Measurements from ENCODE around the gene PSMC4.
"Not testable (repeated sequence)": the region's sequence is repeated elsewhere in the genome, so short reads cannot be mapped to it uniquely, and the experiment has no call there.

PSMC4 gene

DNA sequence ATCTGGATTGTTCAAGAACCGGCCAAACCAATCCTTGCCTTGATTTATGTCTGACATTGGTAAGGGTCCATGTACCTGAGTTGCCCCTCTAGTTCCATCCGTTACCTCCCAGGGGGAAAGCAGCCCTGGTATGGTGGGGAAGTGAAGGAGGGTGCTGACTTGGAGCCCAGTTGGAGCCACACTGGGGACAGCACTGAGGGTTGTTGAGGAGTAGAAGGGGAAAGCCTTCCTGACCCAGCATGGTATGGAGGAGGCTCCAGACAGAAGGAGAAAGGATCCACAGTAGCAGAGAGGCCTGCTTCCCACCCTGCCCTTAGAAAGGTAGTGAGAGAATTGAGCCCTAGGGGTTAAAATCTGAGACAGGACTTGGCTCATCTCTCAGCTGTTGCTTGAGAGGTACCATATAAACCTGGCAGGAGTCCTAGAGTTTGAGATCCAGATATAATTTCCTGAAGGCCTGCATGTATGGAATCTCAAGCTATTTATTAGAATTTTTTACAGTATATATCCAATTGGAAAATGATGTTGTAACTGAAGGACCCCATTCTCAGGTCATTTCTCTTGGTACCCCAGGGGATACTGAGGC lies 19.8 kb upstream of the PSMC4 start:
- H3K36me3 ChIP-seq (ENCODE audit: control insufficient read depth, insufficient read depth, low read length): no peaks in the 10 kb centered on the region
- H3K9me3 ChIP-seq (ENCODE audit: control insufficient read depth, insufficient read depth, low read length): no peaks in the 10 kb centered on the region
- H3K4me1 ChIP-seq (ENCODE audit: control insufficient read depth, insufficient read depth, low read length): no peaks in the 10 kb centered on the region
- H3K9ac ChIP-seq (ENCODE audit: low read depth, low read length): no peak overlapping the region
- H3K27me3 ChIP-seq (ENCODE audit: control insufficient read depth, insufficient read depth, low read length): no peaks in the 10 kb centered on the region
- H3K4me3 ChIP-seq (ENCODE audit: low read depth, low read length): no peak overlapping the region

DNA sequence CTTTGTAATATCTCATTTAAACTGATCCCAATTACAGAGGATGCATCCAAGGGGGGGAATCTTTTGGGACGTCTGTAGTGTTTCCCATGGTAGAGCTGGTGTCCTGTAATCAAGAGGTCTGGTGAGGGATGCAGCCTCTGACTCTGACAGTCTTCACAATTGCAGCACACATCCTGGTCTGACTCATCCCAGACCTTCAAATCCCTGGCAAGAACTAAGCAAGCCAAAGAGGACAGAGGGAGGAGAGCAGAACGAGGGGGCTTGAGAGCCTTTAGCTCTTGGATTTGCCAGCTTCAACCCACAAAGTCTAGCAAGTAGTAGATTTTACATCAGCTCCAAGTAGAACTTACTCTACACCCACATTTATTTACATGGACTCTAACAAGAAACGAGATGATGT lies 19.3 kb upstream of the PSMC4 start:
- H3K9ac ChIP-seq (ENCODE audit: low read depth, low read length): no peak overlapping the region
- H3K36me3 ChIP-seq (ENCODE audit: control insufficient read depth, insufficient read depth, low read length): no peaks in the 10 kb centered on the region
- H3K27me3 ChIP-seq (ENCODE audit: control insufficient read depth, insufficient read depth, low read length): no peaks in the 10 kb centered on the region
- H3K4me1 ChIP-seq (ENCODE audit: control insufficient read depth, insufficient read depth, low read length): no peaks in the 10 kb centered on the region
- no peaks in the 10 kb centered on the region for H3K9me3 ChIP-seq (ENCODE audit: control insufficient read depth, insufficient read depth, low read length)
- no peak overlapping the region for H3K4me3 ChIP-seq (ENCODE audit: low read depth, low read length)

DNA sequence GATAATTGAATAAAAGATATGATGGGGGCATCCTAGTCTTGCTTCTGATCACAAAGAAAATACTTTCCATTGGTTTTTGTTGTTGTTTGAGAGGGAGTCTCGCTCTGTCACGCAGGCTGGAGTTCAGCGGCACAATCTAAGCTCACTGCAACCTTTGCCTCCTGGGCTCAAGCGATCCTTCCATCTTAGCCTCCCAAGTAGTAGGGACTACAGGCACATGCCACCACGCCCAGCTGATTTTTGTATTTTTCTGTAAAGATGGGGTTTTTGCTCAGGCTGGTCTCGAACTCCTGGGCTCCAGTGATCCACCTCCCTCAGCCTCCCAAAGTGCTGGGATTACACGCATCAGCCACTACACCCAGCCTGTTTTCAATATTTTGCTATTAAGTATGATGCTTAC lies 17.1 kb upstream of the PSMC4 start:
- H3K9ac ChIP-seq (ENCODE audit: low read depth, low read length): no peak overlapping the region

DNA sequence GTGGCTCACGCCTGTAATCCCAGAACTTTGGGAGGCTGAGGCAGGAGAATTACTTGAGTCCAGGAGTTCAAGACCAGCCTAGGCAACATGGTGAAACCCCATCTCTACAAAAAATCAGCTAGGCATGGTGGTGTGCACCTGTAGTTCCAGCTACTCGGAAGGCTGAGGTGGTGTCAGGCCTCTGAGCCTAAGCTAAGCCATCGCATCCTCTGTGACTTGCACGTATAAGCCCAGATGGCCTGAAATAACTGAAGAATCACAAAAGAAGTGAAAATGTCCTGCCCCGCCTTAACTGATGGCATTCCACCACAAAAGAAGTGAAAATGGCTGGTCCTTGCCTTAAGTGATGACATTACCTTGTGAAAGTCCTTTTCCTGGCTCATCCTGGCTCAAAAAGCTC lies 13.1 kb upstream of the PSMC4 start:
- not testable (repeated sequence) for H3K36me3 ChIP-seq (ENCODE audit: control insufficient read depth, insufficient read depth, low read length); H3K9me3 ChIP-seq (ENCODE audit: control insufficient read depth, insufficient read depth, low read length); H3K9ac ChIP-seq (ENCODE audit: low read depth, low read length); H3K4me3 ChIP-seq (ENCODE audit: low read depth, low read length); H3K27me3 ChIP-seq (ENCODE audit: control insufficient read depth, insufficient read depth, low read length)
- peaks cover 16% of the 10 kb centered on the region for H3K4me1 ChIP-seq (ENCODE audit: control insufficient read depth, insufficient read depth, low read length)

More for the DNA sequence above, 17.1 kb upstream of the PSMC4 start:
- Histone ChIP-seq H3K36me3 (ENCODE audit: control insufficient read depth, insufficient read depth, low read length) (no peaks in the 10 kb centered on the region), H3K4me1 (ENCODE audit: control insufficient read depth, insufficient read depth, low read length) (peaks cover under 1% of the 10 kb centered on the region), H3K9me3 (ENCODE audit: control insufficient read depth, insufficient read depth, low read length) (no peaks in the 10 kb centered on the region), H3K4me3 (ENCODE audit: low read depth, low read length) (no peak overlapping the region), H3K27me3 (ENCODE audit: control insufficient read depth, insufficient read depth, low read length) (no peaks in the 10 kb centered on the region)

DNA sequence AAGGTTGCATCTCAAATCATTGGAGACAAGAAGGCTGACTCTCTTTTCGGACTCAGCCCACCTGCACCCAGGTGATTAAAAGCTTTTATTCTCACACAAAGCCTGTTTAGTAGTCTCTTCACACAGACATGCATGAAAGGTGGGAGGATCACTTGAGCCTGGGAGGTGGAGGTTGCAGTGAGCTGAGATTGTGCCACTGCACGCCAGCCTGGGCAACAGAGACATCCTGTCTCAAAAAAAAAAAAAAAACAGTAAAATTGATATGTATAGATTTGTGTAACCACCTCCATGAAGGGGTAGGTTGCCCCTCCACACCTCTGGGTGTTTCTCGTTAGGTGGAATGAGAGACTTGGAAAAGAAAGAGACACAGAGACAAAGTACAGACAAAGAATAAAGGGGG lies 12.0 kb upstream of the PSMC4 start:
- not testable (repeated sequence) for H3K4me3 ChIP-seq (ENCODE audit: low read depth, low read length); H3K36me3 ChIP-seq (ENCODE audit: control insufficient read depth, insufficient read depth, low read length); H3K9ac ChIP-seq (ENCODE audit: low read depth, low read length); H3K27me3 ChIP-seq (ENCODE audit: control insufficient read depth, insufficient read depth, low read length); H3K9me3 ChIP-seq (ENCODE audit: control insufficient read depth, insufficient read depth, low read length)
- peaks cover 16% of the 10 kb centered on the region for H3K4me1 ChIP-seq (ENCODE audit: control insufficient read depth, insufficient read depth, low read length)

DNA sequence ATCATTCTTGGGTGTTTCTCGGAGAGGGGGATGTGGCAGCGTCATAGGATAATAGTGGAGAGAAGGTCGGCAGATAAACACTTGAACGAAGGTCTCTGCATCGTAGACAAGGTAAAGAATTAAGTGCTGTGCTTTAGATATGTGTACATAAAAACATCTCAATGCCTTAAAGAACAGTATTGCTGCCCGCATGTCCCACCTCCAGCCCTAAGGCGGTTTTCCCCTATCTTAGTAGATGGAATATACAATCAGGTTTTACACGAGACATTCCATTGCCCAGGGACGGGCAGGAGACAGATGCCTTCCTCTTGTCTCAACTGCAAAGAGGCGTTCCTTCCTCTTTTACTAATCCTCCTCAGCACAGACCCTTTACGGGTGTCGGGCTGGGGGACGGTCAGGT lies 11.6 kb upstream of the PSMC4 start:
- not testable (repeated sequence) for H3K9me3 ChIP-seq (ENCODE audit: control insufficient read depth, insufficient read depth, low read length); H3K4me3 ChIP-seq (ENCODE audit: low read depth, low read length); H3K36me3 ChIP-seq (ENCODE audit: control insufficient read depth, insufficient read depth, low read length); H3K9ac ChIP-seq (ENCODE audit: low read depth, low read length); H3K27me3 ChIP-seq (ENCODE audit: control insufficient read depth, insufficient read depth, low read length)
- peaks cover 16% of the 10 kb centered on the region for H3K4me1 ChIP-seq (ENCODE audit: control insufficient read depth, insufficient read depth, low read length)

DNA sequence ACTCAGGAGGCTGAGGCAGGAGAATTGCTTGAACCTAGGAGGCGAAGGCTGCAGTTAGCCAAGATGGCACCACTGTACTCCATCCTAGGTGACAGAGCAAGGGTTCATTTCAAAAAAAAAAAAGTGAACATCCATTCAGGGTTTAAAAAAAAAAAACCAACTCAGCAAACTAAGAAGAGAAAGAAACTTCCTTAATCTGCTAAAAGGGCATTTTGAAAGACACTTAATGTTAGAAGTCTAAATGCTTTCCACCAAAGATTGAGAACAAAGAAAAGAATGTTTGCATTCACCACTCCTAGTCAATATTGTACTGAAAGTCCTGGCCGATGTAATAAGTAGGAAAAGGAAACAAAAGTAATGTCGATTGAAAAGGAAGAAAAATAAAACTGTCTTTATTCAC lies 7.1 kb upstream of the PSMC4 start:
- Histone ChIP-seq H3K9me3 (ENCODE audit: control insufficient read depth, insufficient read depth, low read length) (no peaks in the 10 kb centered on the region), H3K4me3 (ENCODE audit: low read depth, low read length) (no peak overlapping the region), H3K4me1 (ENCODE audit: control insufficient read depth, insufficient read depth, low read length) (peaks cover 15% of the 10 kb centered on the region), H3K36me3 (ENCODE audit: control insufficient read depth, insufficient read depth, low read length) (no peaks in the 10 kb centered on the region), H3K9ac (ENCODE audit: low read depth, low read length) (no peak overlapping the region), H3K27me3 (ENCODE audit: control insufficient read depth, insufficient read depth, low read length) (no peaks in the 10 kb centered on the region)

DNA sequence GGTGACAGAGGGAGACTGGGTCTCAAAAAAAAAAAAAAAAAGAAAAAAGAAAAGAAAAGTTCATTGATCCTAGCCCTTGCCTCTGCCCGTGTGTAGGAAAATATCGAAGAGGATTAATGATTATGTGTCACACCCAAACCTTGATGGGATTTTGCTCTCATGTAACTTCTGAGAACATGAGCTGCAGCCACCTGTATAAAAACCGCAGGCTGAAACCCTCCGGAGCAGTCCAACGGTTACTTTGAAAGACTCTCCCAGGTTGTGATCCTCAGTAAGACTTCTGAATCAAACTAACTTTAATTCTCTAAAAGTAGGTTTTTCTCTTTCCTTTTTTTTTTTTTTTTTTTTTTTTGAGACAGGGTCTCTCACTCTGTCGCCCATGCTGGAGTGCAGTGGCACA lies 4.3 kb upstream of the PSMC4 start:
- Histone ChIP-seq H3K4me3 (ENCODE audit: low read depth, low read length) (no peak overlapping the region), H3K36me3 (ENCODE audit: control insufficient read depth, insufficient read depth, low read length) (no peaks in the 10 kb centered on the region), H3K4me1 (ENCODE audit: control insufficient read depth, insufficient read depth, low read length) (no peaks in the 10 kb centered on the region), H3K27me3 (ENCODE audit: control insufficient read depth, insufficient read depth, low read length) (no peaks in the 10 kb centered on the region), H3K9ac (ENCODE audit: low read depth, low read length) (no peak overlapping the region), H3K9me3 (ENCODE audit: control insufficient read depth, insufficient read depth, low read length) (no peaks in the 10 kb centered on the region)

DNA sequence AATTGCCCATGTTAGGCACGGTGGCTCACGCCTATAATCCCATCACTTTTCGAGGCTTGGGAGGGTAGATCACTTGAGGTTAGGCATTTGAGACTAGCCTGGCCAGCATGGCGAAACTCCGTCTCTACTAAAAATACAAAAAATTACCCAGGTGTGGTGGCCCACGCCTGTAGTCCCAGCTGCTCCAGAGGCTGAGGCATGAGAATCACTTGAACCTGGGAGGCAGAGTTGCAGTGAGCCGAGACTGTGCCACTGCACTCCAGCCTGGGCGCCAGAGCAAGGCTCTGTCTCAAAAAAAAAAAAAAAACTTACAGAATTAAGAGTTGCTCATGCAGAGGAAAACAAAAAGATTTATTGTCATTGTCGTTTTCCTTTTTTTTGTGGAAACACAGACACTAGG lies 3.4 kb upstream of the PSMC4 start:
- Histone ChIP-seq H3K36me3 (ENCODE audit: control insufficient read depth, insufficient read depth, low read length) (peaks cover 4% of the 10 kb centered on the region), H3K4me1 (ENCODE audit: control insufficient read depth, insufficient read depth, low read length) (no peaks in the 10 kb centered on the region), H3K9ac (ENCODE audit: low read depth, low read length) (no peak overlapping the region), H3K27me3 (ENCODE audit: control insufficient read depth, insufficient read depth, low read length) (no peaks in the 10 kb centered on the region), H3K4me3 (ENCODE audit: low read depth, low read length) (no peak overlapping the region), H3K9me3 (ENCODE audit: control insufficient read depth, insufficient read depth, low read length) (no peaks in the 10 kb centered on the region)

DNA sequence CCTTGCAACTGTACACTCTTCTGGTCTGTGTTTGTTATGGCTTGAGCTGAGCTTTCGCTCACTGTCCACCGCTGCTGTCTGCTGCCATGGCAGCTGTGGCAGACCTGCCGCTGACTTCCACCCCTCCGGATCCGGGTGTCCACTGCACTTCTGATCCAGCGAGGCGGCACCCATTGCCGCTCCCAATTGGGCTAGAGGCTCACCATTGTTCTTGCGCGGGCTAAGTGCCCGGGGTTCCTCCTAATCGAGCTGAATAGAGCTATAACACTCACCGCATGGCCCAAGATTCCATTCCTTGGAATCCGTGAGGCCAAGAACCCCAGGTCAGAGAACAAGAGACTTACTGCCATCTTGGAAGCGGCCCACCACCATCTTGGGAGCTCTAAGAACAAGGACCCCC lies 2.2 kb upstream of the PSMC4 start:
- no peaks in the 10 kb centered on the region for H3K27me3 ChIP-seq (ENCODE audit: control insufficient read depth, insufficient read depth, low read length)
- peaks cover 14% of the 10 kb centered on the region for H3K36me3 ChIP-seq (ENCODE audit: control insufficient read depth, insufficient read depth, low read length)
- H3K4me1 ChIP-seq (ENCODE audit: control insufficient read depth, insufficient read depth, low read length): no peaks in the 10 kb centered on the region
- H3K9ac ChIP-seq (ENCODE audit: low read depth, low read length): no peak overlapping the region
- no peak overlapping the region for H3K4me3 ChIP-seq (ENCODE audit: low read depth, low read length)
- H3K9me3 ChIP-seq (ENCODE audit: control insufficient read depth, insufficient read depth, low read length): no peaks in the 10 kb centered on the region

DNA sequence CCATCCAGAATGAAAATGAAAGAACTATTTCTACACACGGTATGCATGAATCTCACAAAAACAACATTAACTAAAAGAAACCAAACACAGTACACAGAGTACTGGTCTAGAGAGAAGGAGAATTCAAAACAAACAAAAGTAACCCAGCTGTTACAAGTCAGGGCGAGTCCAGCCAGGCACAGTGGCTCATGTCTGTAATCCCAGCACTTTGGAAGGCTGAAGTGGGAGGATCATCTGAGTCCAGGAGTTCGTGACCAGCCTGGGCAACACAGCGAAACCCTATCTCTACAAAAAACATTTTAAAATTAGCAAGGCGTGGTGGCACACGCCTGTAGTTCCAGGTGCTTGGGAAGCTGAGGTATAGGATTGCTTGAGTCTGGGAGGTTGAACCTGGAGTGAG lies 1.7 kb upstream of the PSMC4 start:
- Histone ChIP-seq H3K27me3 (ENCODE audit: control insufficient read depth, insufficient read depth, low read length) (no peaks in the 10 kb centered on the region), H3K9ac (ENCODE audit: low read depth, low read length) (no peak overlapping the region), H3K4me3 (ENCODE audit: low read depth, low read length) (no peak overlapping the region), H3K4me1 (ENCODE audit: control insufficient read depth, insufficient read depth, low read length) (no peaks in the 10 kb centered on the region), H3K36me3 (ENCODE audit: control insufficient read depth, insufficient read depth, low read length) (peaks cover 19% of the 10 kb centered on the region), H3K9me3 (ENCODE audit: control insufficient read depth, insufficient read depth, low read length) (no peaks in the 10 kb centered on the region)

DNA sequence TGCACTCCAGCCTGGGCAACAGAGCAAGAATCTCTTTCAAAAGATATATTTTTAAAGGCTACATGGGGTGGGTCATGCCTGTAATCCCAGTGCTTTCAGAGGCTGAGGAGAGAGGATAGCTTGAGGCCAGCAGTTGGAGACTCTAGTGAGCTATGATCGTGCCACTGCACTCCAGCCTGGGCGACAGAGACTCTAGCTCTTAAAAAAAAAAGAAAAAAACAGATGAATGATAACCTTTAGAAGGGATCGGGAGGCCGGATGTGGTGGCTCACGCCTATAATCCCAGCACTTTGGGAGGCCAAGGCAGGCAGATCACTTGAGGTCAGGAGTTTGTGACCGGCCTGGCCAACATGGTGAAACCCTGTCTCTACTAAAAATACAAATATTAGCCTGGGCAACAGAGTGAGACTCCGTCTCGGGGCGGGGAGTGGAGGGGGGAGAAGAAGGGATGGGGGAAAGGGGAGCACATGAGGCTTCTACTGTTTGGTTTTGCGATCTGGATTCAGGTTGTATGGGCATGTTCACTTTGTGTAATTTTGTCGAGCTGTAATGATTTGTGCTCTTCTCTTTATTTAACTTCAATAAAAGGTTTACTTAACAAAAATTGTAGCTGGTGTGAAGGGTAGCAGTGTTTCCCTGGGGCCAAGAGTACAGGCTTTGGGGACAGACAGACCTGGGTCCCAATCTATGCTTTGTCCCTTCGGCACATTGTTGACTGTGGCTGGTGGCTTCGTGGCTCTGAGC lies 1.1 kb upstream of the PSMC4 start:
- Histone ChIP-seq H3K4me1 (ENCODE audit: control insufficient read depth, insufficient read depth, low read length) (no peaks in the 10 kb centered on the region), H3K4me3 (ENCODE audit: low read depth, low read length) (peak overlapping the region; percentile 96), H3K9me3 (ENCODE audit: control insufficient read depth, insufficient read depth, low read length) (no peaks in the 10 kb centered on the region), H3K9ac (ENCODE audit: low read depth, low read length) (peak overlapping the region; percentile 71), H3K36me3 (ENCODE audit: control insufficient read depth, insufficient read depth, low read length) (peaks cover 25% of the 10 kb centered on the region), H3K27me3 (ENCODE audit: control insufficient read depth, insufficient read depth, low read length) (no peaks in the 10 kb centered on the region)
